RWPE1 (cell line): ENCODE results near the gene RGCC.
"Not testable (repeated sequence)": the region's sequence is repeated elsewhere in the genome, so short reads cannot be mapped to it uniquely, and the experiment has no call there.

Experiments used
- CTCF ChIA-PET: fragments of 350-600 bp; sonication (Branson Sonifier 250); formaldehyde crosslinking; extraction: SDS; loops from one replicate; lab custom pipeline; 2021; lab: Yijun Ruan, JAX
- POLR2A ChIA-PET: fragments of 400-600 bp; formaldehyde crosslinking; extraction: SDS; loops from one replicate; lab custom pipeline; 2020; ENCODE audit warnings: antibody characterized with exemption; ENCODE audit not compliant: low non-redundant PET; lab: Yijun Ruan, JAX
- DNase-seq: peaks from one replicate; pipeline ENCODE4 v3.0.0; 2012; ENCODE audit warnings: low spot score
- H3K27ac ChIP-seq: fragments of 450-650 bp; 2 replicates; pipeline ENCODE4 v1.5.1; 2017
- CTCF ChIP-seq: fragments of 450-650 bp; conservative IDR thresholded peaks from 2 replicates; pipeline ENCODE4 v1.5.1; 2017; ENCODE audit warnings: low read depth, mild to moderate bottlenecking

Gene RGCC

GRCh38 chr13:41413872-41414271 lies 43.5 kb upstream of the RGCC start:
- H3K27ac ChIP-seq, result no peak overlapping the region
- no peak for TF ChIP-seq CTCF
- POLR2A ChIA-PET, result no interaction called here
- DNase-seq, result no peak
- CTCF ChIA-PET, result no interaction called here

GRCh38 chr13:41416276-41416675 lies 41.1 kb upstream of the RGCC start:
- POLR2A ChIA-PET, result no interaction called here
- no peak for TF ChIP-seq CTCF
- CTCF ChIA-PET, result no interaction called here

GRCh38 chr13:41418027-41418426 lies 39.3 kb upstream of the RGCC start:
- POLR2A ChIA-PET, result no interaction called here
- CTCF ChIA-PET, result no interaction called here
- no peak overlapping the region for H3K27ac ChIP-seq

More at GRCh38 chr13:41416276-41416675, 41.1 kb upstream of the RGCC start:
- no peak for DNase-seq
- H3K27ac ChIP-seq, result no peak overlapping the region

GRCh38 chr13:41418731-41419130 lies 38.6 kb upstream of the RGCC start:
- ChIA-PET POLR2A (no interaction called here), CTCF (no interaction called here)
- DNase-seq, result no peak
- TF ChIP-seq CTCF, result no peak
- H3K27ac ChIP-seq, result no peak overlapping the region

More at GRCh38 chr13:41418027-41418426, 39.3 kb upstream of the RGCC start:
- no peak for DNase-seq
- TF ChIP-seq CTCF, result no peak

GRCh38 chr13:41419206-41419605 lies 38.1 kb upstream of the RGCC start:
- no peak for TF ChIP-seq CTCF
- DNase-seq, result no peak
- CTCF ChIA-PET, result no interaction called here
- POLR2A ChIA-PET, result no interaction called here
- no peak overlapping the region for H3K27ac ChIP-seq

- ChIA-PET POLR2A (no interaction called here), CTCF (no interaction called here)
- H3K27ac ChIP-seq, result no peak overlapping the region
- no peak for TF ChIP-seq CTCF
- DNase-seq, result no peak
These were observed 37.2 kb upstream of the RGCC start for GRCh38 chr13:41420146-41420545.

- POLR2A ChIA-PET, CTCF ChIA-PET, H3K27ac ChIP-seq, DNase-seq: not testable (repeated sequence)
These were observed 36.0 kb upstream of the RGCC start for GRCh38 chr13:41421330-41421729.

- CTCF ChIA-PET, H3K27ac ChIP-seq, POLR2A ChIA-PET, DNase-seq: not testable (repeated sequence)
These were observed 35.4 kb upstream of the RGCC start for GRCh38 chr13:41421983-41422382.

GRCh38 chr13:41423259-41423658 lies 34.1 kb upstream of the RGCC start:
- CTCF ChIA-PET, result interaction anchor here (0.9 kb wide), 1 partner anchor 11 kb away, joined by 3 read pairs; no protein-coding TSS in a partner anchor
- DNase-seq, H3K27ac ChIP-seq, POLR2A ChIA-PET: not testable (repeated sequence)

- DNase-seq, CTCF ChIA-PET, H3K27ac ChIP-seq, POLR2A ChIA-PET: not testable (repeated sequence)
These were observed 32.7 kb upstream of the RGCC start for GRCh38 chr13:41424675-41425074.
